NCI-H2107 treated with DMSO at 0.1 percent for 48 hours (cell line): ENCODE results near the gene HAP1.
"Not testable (repeated sequence)": the region's sequence is repeated elsewhere in the genome, so short reads cannot be mapped to it uniquely, and the experiment has no call there.

ENCODE experiments used
- DNase-seq: peaks from one replicate; lab custom pipeline; 2025; ENCODE audit not compliant: unreplicated experiment; lab: John Stamatoyannopoulos, UW

The HAP1 gene

DNA sequence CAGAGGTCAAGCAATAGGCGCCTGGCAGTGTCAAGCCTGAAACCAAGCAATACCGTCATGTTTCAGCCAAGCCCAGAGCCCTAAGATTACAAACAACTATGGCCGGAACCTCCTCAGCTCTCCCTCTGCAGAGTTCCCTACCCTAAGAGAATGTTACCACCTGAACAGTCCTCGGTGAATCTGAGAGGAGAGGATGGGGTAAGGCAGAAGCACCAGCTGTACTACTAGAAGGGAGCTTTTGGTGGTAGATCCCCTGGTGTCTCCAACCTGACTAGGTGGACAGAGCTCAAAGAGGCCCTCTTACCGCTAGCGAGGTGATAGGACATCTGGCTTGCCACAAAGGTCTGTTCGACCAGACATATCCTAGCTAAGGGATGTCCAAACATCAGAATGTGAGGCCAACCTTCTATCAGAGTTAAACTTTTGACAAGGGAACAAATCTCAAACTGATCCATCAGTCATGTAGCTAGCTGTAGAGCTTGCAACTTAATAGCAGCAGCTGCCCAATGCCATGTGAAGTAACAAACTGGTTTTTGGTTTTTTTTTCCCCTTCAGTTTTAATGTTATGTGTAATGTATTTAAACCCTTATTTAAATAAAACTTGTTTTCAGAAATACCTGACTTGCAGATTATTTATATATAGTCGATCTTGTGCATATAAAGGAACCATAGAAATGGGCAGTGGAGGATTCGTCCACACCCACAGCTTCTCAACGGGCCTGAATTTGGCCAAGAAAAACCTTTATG is 43.2 kb downstream of the HAP1 start:
- no peak for DNase-seq

DNA sequence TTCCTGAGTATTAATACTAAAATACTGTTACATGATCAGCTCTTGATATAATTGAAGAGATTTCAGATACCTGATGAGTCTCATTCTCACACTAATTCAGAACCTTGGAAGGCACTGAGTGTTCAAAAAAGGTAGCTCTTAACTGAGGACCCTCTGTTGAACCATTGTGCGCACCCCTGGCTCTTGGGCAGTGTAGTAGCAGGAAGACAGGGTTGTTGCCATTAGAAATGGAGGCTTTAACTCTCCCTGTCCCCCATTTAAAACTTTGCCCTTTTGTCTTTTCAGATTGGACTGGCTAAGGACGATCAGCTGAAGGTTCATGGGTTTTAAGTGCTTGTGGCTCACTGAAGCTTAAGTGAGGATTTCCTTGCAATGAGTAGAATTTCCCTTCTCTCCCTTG is 43.9 kb downstream of the HAP1 start:
- no peak for DNase-seq

DNA sequence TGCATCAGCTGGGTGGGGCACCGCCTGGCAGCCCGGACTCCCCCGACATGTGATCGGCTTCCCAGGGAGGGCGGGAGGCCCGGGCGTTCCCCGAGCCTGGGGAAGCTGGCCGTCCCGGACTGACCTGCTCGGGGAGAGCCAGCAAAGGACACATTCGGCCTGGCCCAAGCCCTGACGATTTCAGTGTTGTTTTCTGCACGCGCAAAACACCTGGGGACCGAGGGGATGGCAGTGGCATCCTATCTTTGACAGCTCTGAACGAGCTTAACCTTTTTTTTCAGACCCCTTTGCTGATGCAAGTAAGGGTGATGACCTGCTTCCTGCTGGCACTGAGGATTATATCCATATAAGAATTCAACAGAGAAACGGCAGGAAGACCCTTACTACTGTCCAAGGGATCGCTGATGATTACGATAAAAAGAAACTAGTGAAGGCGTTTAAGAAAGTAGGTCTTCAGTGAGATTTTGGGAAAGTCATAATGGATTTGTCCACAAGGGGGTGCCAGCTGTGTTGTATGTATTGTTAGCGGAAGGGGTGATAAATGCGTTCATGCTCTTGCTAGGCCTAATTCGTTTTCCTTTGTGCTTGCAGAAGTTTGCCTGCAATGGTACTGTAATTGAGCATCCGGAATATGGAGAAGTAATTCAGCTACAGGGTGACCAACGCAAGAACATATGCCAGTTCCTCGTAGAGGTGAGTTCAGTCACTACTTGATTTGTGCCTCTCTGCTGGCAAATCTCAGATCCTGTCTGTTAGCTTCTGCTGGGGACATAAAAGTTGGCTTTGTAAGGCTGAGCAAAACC is 44.7 kb downstream of the HAP1 start:
- DNase-seq: peak; percentile 18

DNA sequence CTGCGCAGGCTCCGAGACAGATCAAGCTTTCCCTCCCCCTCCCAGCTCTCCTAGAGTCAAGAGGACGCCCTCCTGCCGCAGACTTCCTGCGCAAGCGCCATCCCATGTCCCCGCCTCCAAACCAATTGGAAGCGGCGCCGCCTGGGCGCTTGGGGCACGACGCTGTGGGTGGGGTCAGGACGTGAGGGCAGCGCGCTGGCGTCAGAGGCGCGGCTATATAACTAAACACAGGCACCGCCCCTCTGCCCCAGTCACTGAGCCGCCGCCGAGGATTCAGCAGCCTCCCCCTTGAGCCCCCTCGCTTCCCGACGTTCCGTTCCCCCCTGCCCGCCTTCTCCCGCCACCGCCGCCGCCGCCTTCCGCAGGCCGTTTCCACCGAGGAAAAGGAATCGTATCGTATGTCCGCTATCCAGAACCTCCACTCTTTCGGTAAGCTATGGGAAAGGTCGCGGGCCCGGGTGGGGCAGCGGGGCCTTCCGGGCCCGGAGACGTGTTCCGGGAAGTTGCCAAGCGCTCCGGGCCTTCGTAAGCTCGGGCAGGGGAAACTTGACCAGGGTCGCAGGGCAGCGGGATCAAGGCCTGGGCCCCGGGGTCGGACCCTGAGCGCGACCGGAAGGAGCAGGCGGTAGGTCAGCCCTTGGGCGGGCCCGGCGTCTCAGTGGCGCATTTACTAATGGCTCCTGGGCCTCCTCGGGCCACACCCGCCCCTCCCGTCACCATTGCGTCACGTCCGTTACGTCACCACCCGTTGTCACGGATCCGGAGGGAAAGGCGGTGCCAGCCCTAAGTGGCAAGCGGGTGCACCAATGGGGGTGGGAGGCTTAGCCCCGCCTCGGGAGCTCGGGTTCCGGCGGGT is 45.6 kb downstream of the HAP1 start, which contains the start of gene EIF1:
Gene EIF1 (plus strand): TSS at position 245 of the 856 bp plus-strand sequence. CDS start 154 bp downstream, at position 399.
- peak; percentile 96 for DNase-seq

DNA sequence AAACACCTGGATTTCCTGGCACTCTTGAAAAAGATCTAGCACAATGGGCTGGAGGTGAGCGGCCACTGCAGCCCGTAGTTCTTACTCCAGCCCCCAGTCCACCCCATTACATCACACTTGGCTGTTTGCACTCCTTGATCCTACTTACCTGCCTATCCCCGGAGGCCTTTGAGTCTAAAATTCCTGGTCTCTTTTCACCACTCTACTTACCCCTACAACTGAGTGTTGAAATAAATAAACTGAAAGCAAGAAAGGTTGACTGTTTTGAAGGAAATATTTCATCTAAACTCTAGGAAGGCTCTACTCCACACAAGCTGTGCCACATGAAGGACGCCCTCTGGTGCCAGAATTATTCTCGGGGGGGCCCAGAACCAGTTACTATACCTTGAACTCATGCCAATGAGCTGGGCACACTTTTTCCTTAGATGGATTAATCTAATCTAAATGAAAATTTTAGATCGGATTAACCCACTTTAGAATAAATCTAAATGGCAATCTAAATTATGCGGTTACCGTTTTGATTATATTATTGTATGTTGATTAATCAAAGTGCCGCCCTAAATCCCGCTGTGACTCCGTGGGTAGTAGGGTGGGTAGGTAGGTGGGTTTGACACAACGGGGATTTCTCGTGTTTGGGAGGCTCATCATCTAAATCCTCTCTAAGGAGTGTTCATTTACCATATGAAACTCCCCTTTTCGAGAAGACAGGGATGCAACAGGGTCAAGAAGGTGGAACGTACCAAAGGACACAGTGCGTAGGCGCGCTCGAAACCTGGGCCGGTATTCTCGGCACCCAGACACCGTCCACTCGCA is 46.4 kb downstream of the HAP1 start:
- DNase-seq: peak; percentile 64

DNA sequence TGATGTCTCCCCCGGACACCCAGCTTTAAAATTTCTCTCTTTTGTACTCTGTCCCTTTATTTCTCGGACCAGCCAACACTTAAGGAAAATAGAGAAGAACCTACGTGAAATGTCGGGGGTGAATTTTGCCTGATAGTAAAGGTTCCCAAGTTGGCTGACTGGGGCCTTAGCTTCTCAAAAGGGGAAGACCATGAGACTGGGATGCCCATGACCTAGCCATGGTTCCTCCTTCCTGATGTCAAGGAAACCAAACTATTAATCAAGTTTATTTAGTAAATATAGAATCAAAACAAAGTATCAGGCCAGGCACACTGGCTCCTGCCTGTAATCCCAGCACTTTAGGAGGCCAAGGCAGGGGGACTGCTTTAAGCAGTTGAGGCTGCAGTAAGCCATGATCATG is 48.2 kb downstream of the HAP1 start:
- no peak for DNase-seq

DNA sequence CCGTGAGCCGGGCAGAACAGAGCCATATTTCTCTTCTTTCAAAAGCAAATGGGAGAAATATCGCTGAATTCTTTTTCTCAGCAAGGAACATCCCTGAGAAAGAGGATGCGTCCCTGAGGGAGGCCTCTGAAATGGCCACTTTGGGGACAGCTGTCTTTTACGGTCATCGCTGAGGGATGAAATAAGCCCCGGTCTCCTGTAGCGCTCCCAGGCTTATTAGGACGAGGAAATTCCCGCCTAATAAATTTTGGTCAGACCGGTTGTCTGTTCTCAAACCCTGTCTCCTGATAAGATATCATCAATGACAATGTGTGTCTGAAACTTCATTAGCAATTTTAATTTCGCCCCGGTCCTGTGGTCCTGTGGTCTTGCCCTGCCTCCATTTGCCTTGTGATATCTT is 48.7 kb downstream of the HAP1 start:
- DNase-seq: not testable (repeated sequence)

DNA sequence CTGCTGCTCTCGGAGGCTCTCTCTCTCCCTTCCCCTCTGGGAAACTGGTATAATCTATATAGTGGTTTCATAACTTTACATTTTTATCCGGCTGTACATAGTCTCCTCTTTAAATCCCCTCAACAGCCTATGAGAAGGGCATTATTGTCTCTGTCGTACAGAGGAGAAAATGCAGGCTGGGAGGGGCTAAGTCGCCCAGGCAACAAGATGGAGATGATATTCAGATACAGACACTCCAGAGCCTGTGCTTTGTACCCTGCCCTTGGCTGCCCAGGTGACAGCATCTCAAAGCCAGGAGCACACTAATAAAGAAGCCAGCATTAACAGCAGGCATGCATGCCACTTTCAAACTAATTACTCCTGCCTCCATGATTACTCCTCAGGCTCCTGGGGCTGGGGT is 50.4 kb downstream of the HAP1 start:
- no peak for DNase-seq

DNA sequence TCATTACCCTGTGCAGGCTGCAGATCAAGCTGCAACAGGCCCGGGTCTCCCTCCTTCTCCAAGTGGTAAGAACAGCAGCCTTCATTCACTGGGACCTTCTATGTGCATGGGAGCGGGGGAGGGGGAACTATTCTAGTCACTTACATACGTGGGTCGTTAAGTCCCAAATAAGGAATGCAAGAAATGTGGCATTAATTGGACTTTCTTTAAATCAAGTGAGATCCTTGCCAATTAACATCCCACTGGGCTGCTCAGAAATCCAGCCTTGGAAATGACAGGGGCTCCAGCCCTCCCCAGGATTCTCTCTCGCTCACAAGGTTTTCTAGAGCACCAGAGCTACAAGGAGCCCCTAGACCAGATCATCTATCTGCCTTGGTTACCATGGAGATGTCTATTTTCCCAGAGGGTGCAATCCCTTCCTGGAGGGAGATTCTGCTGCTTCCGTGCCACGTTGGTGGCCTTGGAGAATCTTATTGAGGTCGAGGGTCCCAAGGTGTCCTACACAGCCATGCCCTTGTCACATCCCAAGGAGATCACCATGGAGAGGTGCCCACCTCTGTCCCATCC is 50.9 kb downstream of the HAP1 start:
- no peak for DNase-seq

DNA sequence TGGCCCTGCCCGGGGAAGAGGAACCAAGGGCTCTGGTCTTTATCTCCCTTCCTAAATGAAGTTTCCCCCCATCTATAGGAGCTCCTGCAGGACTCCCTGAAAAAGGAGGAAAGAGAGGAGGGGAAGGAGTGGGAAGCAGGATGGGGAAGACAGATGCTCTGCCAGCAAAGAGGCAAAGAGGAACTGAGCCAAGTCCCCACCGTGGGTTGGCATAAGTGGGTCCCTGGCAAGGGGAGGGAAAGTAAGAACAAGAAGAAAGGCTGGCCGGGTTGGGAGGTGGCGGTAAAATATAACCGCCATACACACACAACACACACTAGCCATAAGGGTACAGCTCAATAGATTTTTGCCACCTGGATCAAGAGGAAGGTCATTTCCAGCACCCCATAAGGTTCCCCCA is 51.8 kb downstream of the HAP1 start:
- no peak for DNase-seq

DNA sequence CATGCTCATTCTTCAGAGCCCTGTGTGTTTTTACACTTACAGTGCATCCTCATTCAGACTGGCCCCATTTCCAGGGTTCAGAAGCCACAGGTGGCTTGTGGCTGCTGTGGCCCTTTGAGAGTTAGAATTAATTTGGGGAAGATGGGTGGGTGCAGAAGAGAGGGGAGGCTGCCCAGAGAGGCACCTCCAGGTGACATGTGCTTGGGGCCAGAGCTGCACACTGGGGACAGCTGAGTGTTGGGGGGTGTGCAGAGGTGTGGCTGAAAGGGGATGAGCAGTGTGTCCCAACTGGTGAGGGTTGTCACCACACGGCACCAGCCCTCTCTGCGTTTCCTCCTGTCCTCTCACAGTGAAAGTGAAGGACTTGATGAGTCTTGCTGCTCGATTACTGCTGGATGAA is 52.7 kb downstream of the HAP1 start:
- DNase-seq: no peak

DNA sequence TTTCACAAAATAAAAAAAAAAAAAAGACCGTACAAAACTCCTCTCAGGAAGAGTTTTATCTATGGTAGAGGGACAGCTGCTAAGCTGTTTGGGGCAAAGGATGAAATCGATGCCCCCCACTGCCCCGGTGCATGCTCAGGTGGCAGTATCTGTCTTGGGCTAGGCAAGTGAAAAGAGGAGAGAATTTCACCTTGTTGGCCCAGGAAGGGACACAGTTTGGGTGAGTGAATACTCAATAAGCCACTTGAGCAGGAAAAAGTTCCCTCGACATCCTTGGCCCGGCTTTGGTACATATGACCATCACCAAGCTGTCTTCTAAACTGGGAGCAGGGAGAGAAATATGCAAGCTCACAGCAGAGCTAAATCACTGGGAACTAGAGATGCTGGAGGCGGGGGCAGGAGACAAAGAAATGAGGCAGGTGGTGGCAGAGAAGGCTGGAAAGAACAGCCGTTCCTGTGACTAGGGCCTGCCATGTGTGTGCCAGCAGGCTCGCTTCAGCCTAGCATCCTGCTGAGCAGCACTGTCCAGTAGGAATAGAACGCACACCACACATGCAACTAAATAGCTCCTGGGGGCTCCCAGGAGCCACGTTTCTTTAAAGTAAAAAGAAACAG is 53.9 kb downstream of the HAP1 start:
- peak; percentile 69 for DNase-seq

DNA sequence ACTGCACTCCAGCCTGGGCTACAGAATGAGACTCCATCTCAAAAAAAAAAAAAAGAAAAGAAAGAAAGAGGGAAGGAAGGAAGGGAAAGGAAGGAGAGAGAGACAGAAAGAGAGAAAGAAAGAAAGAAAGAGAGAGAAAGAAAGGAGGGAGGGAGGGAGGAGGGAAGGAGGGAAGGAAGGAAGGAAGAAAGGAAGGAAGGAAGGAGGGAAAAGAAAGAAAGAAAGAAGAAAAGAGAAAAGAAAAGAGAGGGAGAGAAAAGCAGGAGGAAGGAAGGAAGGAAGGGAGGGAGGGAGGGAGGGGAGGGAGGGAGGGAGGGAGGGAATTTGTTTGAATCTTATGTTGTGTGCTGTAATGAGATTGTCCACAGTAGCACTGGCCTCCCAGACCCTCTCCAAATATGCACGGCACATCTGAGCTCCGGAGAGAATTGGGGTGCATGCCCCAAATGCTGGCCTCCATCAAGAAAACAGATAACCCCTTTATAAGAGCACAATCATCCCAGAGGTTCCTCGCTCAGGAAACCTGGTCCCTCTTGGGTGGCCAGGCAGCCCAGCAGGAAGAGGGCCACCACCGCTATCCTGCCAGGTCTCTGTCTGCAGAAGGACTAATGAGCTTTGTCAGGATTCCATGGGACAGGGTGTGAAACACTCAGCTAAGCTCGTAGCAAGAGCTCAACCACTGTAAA is 54.6 kb downstream of the HAP1 start:
- DNase-seq: no peak

DNA sequence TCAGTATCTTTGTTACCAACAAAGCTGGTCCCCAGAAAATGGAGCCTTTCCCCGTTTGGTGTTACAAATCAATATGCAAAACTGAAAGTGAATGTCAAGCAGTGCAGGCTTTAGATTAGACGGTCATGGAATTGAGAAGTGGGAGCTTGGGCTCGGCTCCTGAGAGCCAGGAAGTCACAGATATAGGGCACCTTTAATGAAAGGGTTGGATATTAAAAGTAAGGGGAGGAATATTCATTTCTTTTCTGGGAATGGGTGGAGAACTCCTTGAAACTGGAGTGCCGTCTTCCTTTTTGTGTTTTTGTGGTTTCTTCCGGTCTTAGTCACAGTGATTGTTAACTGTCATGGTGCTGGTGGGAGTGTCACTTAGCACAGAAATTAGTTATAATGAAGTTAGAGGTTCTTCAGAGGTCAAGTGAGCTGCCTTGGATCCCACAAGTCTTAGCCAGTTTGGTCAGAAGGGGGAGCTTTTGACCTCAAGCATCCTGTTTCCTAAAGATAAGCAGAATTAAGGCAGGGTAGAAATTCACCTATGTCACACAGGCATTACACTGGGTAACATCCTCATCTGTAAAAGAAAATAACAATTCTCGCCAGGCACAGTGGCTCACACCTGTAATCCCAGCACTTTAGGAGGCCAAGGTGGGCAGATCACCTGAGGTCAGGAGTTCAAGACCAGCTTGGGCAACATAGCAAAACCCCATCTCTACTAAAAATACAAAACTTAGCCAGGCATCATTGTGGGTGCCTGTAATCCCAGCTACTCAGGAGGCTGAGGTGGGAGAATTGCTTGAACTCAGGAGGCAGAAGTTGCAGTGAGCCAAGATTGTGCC is 55.3 kb downstream of the HAP1 start:
- DNase-seq: no peak

DNA sequence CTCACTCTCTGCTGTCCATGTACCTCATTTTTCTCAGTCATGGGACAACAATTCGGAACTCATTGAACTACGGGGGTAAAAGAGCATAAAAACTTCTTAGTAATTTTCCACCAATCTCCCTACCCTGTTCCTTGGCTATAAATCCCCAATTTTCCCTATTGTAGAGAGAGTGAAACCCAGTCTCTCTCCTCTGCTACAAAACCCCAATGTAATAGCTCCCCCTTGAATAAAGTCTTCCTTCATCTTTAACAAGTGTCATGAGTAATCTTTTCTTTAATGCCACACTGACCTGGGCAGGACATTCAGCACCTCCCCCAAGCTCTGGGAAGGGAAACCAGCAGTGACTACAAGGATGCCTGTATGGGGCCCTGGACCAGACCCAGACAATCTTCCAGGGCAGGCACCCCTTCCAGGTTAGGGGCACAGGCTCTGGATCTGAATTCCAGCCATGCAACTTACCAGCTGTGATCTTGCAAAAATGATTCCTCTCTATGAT is 56.0 kb downstream of the HAP1 start:
- no peak for DNase-seq

DNA sequence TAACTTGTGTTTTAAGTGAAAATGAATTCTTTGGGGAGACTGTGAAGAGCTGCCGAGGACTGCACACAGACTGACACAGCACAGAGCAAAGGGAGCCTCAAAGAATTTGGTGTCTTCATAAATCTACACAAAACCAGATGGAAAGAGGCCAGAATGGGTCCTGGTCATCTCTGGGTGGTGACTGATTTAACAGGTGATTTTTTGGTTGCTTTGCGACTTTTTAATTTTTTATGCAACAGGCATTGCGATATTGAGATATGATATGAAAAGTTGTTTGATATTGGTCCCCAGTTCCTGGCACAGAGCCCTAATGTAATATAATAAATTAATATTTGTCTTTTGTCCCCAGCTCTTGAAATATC is 58.4 kb downstream of the HAP1 start:
- no peak for DNase-seq

DNA sequence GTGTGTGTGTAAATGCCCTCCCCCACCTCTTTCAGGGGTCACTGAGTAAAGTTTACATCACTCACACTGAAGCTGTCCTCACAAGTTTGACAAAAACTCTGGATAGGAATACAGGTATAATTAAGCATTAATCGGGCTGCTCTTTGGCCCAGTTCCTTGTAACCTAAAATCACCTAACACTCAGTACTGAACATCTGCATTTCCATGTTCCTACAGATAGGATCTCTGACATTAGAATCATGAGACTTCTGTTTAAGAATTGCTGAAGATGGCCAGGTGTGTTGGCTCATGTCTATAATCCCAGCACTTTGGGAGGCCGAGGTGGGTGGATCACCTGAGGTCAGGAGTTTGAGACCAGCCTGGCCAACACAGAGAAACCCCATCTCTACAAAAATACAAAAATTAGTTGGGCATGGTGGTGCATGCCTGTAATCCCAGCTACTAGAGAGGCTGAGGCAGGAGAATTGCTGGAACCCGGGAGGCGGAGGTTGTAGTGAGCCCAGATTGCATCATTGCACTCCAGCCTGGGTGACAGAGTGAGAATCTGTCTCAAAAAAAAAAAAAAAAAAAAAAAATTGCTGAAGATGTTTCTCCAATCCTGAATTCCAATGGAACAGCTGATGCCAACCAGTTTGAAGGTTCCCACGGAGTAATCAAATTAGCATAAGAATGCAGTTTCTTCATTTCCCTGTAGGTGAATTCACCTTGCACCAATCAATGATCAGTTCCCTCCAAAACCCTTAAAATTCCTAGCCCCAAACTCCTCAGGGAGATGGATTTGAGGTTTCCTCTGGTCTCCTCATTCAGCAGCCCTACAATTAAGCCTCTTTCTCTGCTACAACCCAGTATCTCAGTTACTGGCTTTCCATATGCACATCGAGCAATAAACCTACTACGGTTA is 59.0 kb downstream of the HAP1 start:
- not testable (repeated sequence) for DNase-seq
